HepG2 (cell line): ENCODE results near the gene TMED9. TPM values are rescaled to one million over a fixed set of nuclear protein-coding genes. Genes with fewer than 3 reads are reported as not detected.

Experiments used
- FOXK1 ChIP-seq: sonication (generic); formaldehyde crosslinking; IDR thresholded peaks from 2 replicates; pipeline ENCODE4 v1.4.0; 2020; ENCODE audit warnings: low read depth, missing genetic modification reagents, borderline replicate concordance
- HMG20A ChIP-seq: IDR thresholded peaks from 2 replicates; pipeline ENCODE4 v1.6.1; 2016; ENCODE audit warnings: borderline replicate concordance
- HNF1B ChIP-seq: sonication (generic); formaldehyde crosslinking; IDR thresholded peaks from 2 replicates; pipeline ENCODE4 v1.5.1; 2020; ENCODE audit warnings: mild to moderate bottlenecking, moderate library complexity, missing genetic modification reagents
- HNF4A ChIP-seq: sonication (generic); formaldehyde crosslinking; IDR thresholded peaks from 2 replicates; pipeline ENCODE4 v1.4.0; 2020; ENCODE audit warnings: missing genetic modification reagents
- KMT2B ChIP-seq: IDR thresholded peaks from 2 replicates; pipeline ENCODE4 v1.6.1; 2016; ENCODE audit warnings: missing genetic modification reagents, missing compliant biosample characterization
- NR2F1 ChIP-seq, 2 experiments: fragments of 450-650 bp in 1 of 2; formaldehyde crosslinking in 1 of 2; IDR thresholded peaks; 2 replicates each; pipeline versions ENCODE4 v1.5.0 to v1.6.1; 2016 to 2020; ENCODE audit warnings: mild to moderate bottlenecking in 1 of 2, missing compliant biosample characterization in 1 of 2, missing genetic modification reagents in 1 of 2, moderate library complexity in 1 of 2
- SOX5 ChIP-seq: IDR thresholded peaks from 2 replicates; pipeline ENCODE4 v1.6.1; 2016; ENCODE audit warnings: borderline replicate concordance
- SPEN ChIP-seq: sonication (generic); formaldehyde crosslinking; IDR thresholded peaks from 2 replicates; pipeline ENCODE4 v1.5.1; 2020; ENCODE audit warnings: low read depth, mild to moderate bottlenecking, missing genetic modification reagents
- THAP8 ChIP-seq: sonication (generic); formaldehyde crosslinking; IDR thresholded peaks from 2 replicates; pipeline ENCODE4 v1.5.1; 2020; ENCODE audit warnings: missing genetic modification reagents, mild to moderate bottlenecking, borderline replicate concordance
- ZNF230 ChIP-seq: sonication (generic); formaldehyde crosslinking; IDR thresholded peaks from 2 replicates; pipeline ENCODE4 v1.4.0; 2020; ENCODE audit warnings: mild to moderate bottlenecking, missing genetic modification reagents
- ZNF232 ChIP-seq: sonication (generic); formaldehyde crosslinking; IDR thresholded peaks from 2 replicates; pipeline ENCODE4 v1.4.0; 2020; ENCODE audit warnings: missing genetic modification reagents, borderline replicate concordance
- ZNF589 ChIP-seq: sonication (generic); formaldehyde crosslinking; conservative IDR thresholded peaks from 2 replicates; pipeline ENCODE4 v1.8.0; 2022; ENCODE audit warnings: mild to moderate bottlenecking, moderate library complexity, missing genetic modification reagents
- ZSCAN5A ChIP-seq: sonication (generic); formaldehyde crosslinking; IDR thresholded peaks from 2 replicates; pipeline ENCODE4 v1.8.0; 2022; ENCODE audit warnings: mild to moderate bottlenecking, missing genetic modification reagents, borderline replicate concordance
- polyA plus RNA-seq, 8 experiments: library from polyadenylated mRNA; depleted of rRNA in 3 of 8; stranded (reverse) in 7 of 8; unstranded in 1 of 8; fragments of >200 nt; fragmentation: Illumina TruSeq in 4 of 8; extraction: Trizol in 4 of 8; gene quantifications; 2 replicates each; pipeline versions ENCODE4 v1.2.1 to v1.2.3, GENCODE V29; 2011 to 2016; ENCODE audit warnings: low read depth in 4 of 8, missing spikeins in 1 of 8, mixed read lengths in 1 of 8; ENCODE audit not compliant: insufficient read depth in 1 of 8
- total RNA-seq, 5 experiments: library from RNA; depleted of rRNA; stranded (reverse); fragments of >200 nt; fragmentation: Illumina TruSeq; extraction: Trizol; gene quantifications; 2 replicates each; pipeline ENCODE4 v1.2.3, GENCODE V29; 2016; ENCODE audit warnings: low read depth in 1 of 5

The TMED9 gene
- total and polyA plus RNA-seq, 2 of the 13 experiments (the other 11 are each of a cell fraction or from before 2014, with no cell fraction given), result 161 to 350 TPM

- TF ChIP-seq SPEN (CRISPR knock-in tag) (peak; percentile 81), FOXK1 (CRISPR knock-in tag) (peak; percentile 28; the same call in 1 of the 2 replicates), ZSCAN5A (CRISPR knock-in tag) (no peak), NR2F1 (CRISPR knock-in tag; IDR thresholded peaks at IDR 0.05) (no peak), THAP8 (CRISPR knock-in tag) (no peak), ZNF232 (CRISPR knock-in tag) (peak; percentile 70; the same call in 1 of the 2 replicates), ZNF230 (CRISPR knock-in tag) (no peak), KMT2B (CRISPR knock-in tag) (0 out of 2 replicates have a peak, but pooled peaks have one; percentile 44), SOX5 (CRISPR knock-in tag) (peak; percentile 41; the same call in 1 of the 2 replicates), HNF1B (CRISPR knock-in tag) (no peak), HNF4A (CRISPR knock-in tag) (no peak), HMG20A (CRISPR knock-in tag) (no peak), ZNF589 (CRISPR knock-in tag) (no peak)
- TF ChIP-seq, all 625 proteins: peak for 224
Observed at GRCh38 chr5:177592010-177592834, at the start of gene TMED9 (continued).
